ENCODE data around the gene PTOV1. TPM values are rescaled to one million over a fixed set of nuclear protein-coding genes. Genes with fewer than 3 reads are reported as not detected.
A peak's percentile ranks its signal among the peaks of the same experiment; 100 is the strongest.

Gene PTOV1
- total and polyA plus RNA-seq, 10 of the 15 experiments (the other 5 are each of a cell fraction or from before 2014, with no cell fraction given) = 3.2 to 83.5 (median 22.3) TPM

GRCh38 chr19:49851456-49852259 lies 699 bp downstream of the PTOV1 start (continued):
- TF ChIP-seq CUX1 (IDR thresholded peaks at IDR 0.05; ENCODE audit: insufficient replicate concordance, low read depth, low read length) = no peak
- no peak for TF ChIP-seq RAD21 (IDR thresholded peaks at IDR 0.05; ENCODE audit: insufficient read depth, low read depth, low read length)
- TF ChIP-seq SKIL (IDR thresholded peaks at IDR 0.05; ENCODE audit: low read depth, poor library complexity, severe bottlenecking) = no peak
- TF ChIP-seq SP1 (IDR thresholded peaks at IDR 0.05; ENCODE audit: low read depth, low read length) = no peak
- TF ChIP-seq WRNIP1 (IDR thresholded peaks at IDR 0.05; ENCODE audit: borderline replicate concordance, low read depth, low read length) = no peak
- no peak for TF ChIP-seq HDAC6 (IDR thresholded peaks at IDR 0.05; ENCODE audit: unreplicated experiment)
- no peak for TF ChIP-seq REST (IDR thresholded peaks at IDR 0.05; ENCODE audit: low read depth, low read length)
- TF ChIP-seq SIN3A (IDR thresholded peaks at IDR 0.05; ENCODE audit: low read depth, low read length) = peak; percentile 31; the same call in 1 of the 2 replicates

Data from GM12878 (cell line).